ENCODE results near the gene TACC2. TPM values are rescaled to one million over a fixed set of nuclear protein-coding genes. Genes with fewer than 3 reads are reported as not detected.

The TACC2 gene
- total RNA-seq, 4 donors from 2014 or later, result 46.5 to 106 (median 71.6) TPM

- H3K27ac ChIP-seq, result no peak overlapping the region
- peaks cover 0 to 36% (median 20%) of the 10 kb centered on the region in 3 donors for H3K4me1 ChIP-seq
- DNase-seq, result no peak
- H3K4me3 ChIP-seq, result no peak overlapping the region
- no peaks in the 10 kb centered on the region for H3K27me3 ChIP-seq
- 70 to 78% methylated on average over 5 to 6 of the region's 6 CpGs for WGBS, 2 donors
- peaks cover 0 to 43% (median 0%) of the 10 kb centered on the region in 3 donors for H3K36me3 ChIP-seq
- no peak for TF ChIP-seq CTCF (IDR thresholded peaks at IDR 0.05)
- no peak for TF ChIP-seq POLR2A (IDR thresholded peaks at IDR 0.05)
- no peaks in the 10 kb centered on the region for H3K9me3 ChIP-seq
- intact Hi-C loops (cut with DNase I), result no loop called here
These were observed 195.3 kb downstream of the TACC2 start for GRCh38 chr10:122184254-122184653.

- no peaks in the 10 kb centered on the region for H3K27me3 ChIP-seq
- intact Hi-C loops (cut with DNase I), result no loop called here
- DNase-seq, result no peak
- no peak overlapping the region for H3K27ac ChIP-seq
- no peaks in the 10 kb centered on the region for H3K9me3 ChIP-seq
- peaks cover 0 to 50% (median 0%) of the 10 kb centered on the region in 3 donors for H3K36me3 ChIP-seq
- no peak overlapping the region for H3K4me3 ChIP-seq
- TF ChIP-seq POLR2A (IDR thresholded peaks at IDR 0.05), result no peak
- TF ChIP-seq CTCF (IDR thresholded peaks at IDR 0.05), result no peak
- 91 to 94% methylated on average over 4 of the region's 4 CpGs for WGBS, 2 donors
- peaks cover 0 to 36% (median 20%) of the 10 kb centered on the region in 3 donors for H3K4me1 ChIP-seq
These were observed 196.7 kb downstream of the TACC2 start for GRCh38 chr10:122185643-122186042.

- Histone ChIP-seq H3K4me3 (no peak overlapping the region), H3K9me3 (no peaks in the 10 kb centered on the region), H3K27me3 (no peaks in the 10 kb centered on the region), H3K36me3 (peaks cover 0 to 52% (median 0%) of the 10 kb centered on the region in 3 donors), H3K4me1 (peaks cover 0 to 22% (median 13%) of the 10 kb centered on the region in 3 donors), H3K27ac (no peak overlapping the region)
- DNase-seq, result no peak
- intact Hi-C loops (cut with DNase I), result no loop called here
- TF ChIP-seq CTCF (IDR thresholded peaks at IDR 0.05), result no peak
- TF ChIP-seq POLR2A (IDR thresholded peaks at IDR 0.05), result no peak
- WGBS, 2 donors, result 81 to 88% methylated on average over 17 to 18 of the region's 19 CpGs
These were observed 198.2 kb downstream of the TACC2 start for GRCh38 chr10:122186816-122187810.

- intact Hi-C loops (cut with DNase I), result no loop called here
- Histone ChIP-seq H3K4me3 (no peak overlapping the region), H3K27me3 (no peaks in the 10 kb centered on the region), H3K36me3 (peaks cover 0 to 64% (median 0%) of the 10 kb centered on the region in 3 donors), H3K27ac (no peak overlapping the region), H3K9me3 (no peaks in the 10 kb centered on the region), H3K4me1 (peaks cover 0 to 6% (median 0%) of the 10 kb centered on the region in 3 donors)
- DNase-seq, result no peak
- whole genome bisulfite sequencing, 2 donors, result 82 to 91% methylated on average over 8 to 11 of the region's 11 CpGs
- TF ChIP-seq CTCF (IDR thresholded peaks at IDR 0.05) (no peak), POLR2A (IDR thresholded peaks at IDR 0.05) (no peak)
These were observed 199.7 kb downstream of the TACC2 start for GRCh38 chr10:122188706-122189105.

- peaks cover 0 to 64% (median 0%) of the 10 kb centered on the region in 3 donors for H3K36me3 ChIP-seq
- peaks cover 0 to 2% (median 0%) of the 10 kb centered on the region in 3 donors for H3K4me1 ChIP-seq
- H3K9me3 ChIP-seq, result no peaks in the 10 kb centered on the region
- H3K27ac ChIP-seq, result no peak overlapping the region
- DNase-seq, result no peak
- intact Hi-C loops (cut with DNase I), result no loop called here
- no peaks in the 10 kb centered on the region for H3K27me3 ChIP-seq
- WGBS, 2 donors, result 80 to 84% methylated on average over 5 of the region's 5 CpGs
- H3K4me3 ChIP-seq, result no peak overlapping the region
- TF ChIP-seq POLR2A (IDR thresholded peaks at IDR 0.05) (no peak), CTCF (IDR thresholded peaks at IDR 0.05) (no peak)
These were observed 200.2 kb downstream of the TACC2 start for GRCh38 chr10:122189185-122189584.
